ENCODE results near the gene RMDN3.

DNA sequence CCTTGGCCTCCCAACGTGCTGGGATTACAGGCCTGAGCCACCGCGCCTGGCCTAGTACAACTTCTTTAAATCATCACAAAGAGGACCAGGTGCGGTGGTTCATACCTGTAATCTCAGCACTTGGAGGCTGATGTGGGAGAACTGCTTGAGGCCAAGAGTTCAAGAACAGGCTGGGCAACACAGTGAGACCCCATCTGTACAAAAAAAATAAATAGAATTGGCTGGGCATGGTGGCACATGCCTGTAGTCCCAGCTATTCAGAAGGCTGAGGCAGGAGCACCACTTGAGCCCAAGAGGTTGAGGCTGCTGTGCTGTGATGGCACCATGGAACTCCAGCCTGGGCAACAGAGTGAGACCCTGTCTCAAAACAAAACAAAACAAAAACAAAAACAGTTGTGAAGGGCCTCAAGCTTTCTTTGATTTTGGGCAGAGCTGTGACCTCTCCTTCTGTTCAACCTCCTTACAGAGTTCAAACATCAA, 5.9 kb downstream of the RMDN3 start:
- TF ChIP-seq, protein P1, sequence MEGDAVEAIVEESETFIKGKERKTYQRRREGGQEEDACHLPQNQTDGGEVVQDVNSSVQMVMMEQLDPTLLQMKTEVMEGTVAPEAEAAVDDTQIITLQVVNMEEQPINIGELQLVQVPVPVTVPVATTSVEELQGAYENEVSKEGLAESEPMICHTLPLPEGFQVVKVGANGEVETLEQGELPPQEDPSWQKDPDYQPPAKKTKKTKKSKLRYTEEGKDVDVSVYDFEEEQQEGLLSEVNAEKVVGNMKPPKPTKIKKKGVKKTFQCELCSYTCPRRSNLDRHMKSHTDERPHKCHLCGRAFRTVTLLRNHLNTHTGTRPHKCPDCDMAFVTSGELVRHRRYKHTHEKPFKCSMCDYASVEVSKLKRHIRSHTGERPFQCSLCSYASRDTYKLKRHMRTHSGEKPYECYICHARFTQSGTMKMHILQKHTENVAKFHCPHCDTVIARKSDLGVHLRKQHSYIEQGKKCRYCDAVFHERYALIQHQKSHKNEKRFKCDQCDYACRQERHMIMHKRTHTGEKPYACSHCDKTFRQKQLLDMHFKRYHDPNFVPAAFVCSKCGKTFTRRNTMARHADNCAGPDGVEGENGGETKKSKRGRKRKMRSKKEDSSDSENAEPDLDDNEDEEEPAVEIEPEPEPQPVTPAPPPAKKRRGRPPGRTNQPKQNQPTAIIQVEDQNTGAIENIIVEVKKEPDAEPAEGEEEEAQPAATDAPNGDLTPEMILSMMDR (IDR thresholded peaks at IDR 0.05; ENCODE audit: poor library complexity) = no peak
- no peak for TF ChIP-seq EZH2 (IDR thresholded peaks at IDR 0.05; ENCODE audit: borderline replicate concordance)
- TF ChIP-seq EZH2phosphoT487 (IDR thresholded peaks at IDR 0.05; ENCODE audit: low read depth, severe bottlenecking, unreplicated experiment) = no peak
